ENCODE data around the gene PBXIP1. TPM values are rescaled to one million over a fixed set of nuclear protein-coding genes. Genes with fewer than 3 reads are reported as not detected.
"Not testable (repeated sequence)": the region's sequence is repeated elsewhere in the genome, so short reads cannot be mapped to it uniquely, and the experiment has no call there.

Gene PBXIP1
- total and polyA plus RNA-seq, 2 donors, result 74.0 to 206 TPM

DNA sequence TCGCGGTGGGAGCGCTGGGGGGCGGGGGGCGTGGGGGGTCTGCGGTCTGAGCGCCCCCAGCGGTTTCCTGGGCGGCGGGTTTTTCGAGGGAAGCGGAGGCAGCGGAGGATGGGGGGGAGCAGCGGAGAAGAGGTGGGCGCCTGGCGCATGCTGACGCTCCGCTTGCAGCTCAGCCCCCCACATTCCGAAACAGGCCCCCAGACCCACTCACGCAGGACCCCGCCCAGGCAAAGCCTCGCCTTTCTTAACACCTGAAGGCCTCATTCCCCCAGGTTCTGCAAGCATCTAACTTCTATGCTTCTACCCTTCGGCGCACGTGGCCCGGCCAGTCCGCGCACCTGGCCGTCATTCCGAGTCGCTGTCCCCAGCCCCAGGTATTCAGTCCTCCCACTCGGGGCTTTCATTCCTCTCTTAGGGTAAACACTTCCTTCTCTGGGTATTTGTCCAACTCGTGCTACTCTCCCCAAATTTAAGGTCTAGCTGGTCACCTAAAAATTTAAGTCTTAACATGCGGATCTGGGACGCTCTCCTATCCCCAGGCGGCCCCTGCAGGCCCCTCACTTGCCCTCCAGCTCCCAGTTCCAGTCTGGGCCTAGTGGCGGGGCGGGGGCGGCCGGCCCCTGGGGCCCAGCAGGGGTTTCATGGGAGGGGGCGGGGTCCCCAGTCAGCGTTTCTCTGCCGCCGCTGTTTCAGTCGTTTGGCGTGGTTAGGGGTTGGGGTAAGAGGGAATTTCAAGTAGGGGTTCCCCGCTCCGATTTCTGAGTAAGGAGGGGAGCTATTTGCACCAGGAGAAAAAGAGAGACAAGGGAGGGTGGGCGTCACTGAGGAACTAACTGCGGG lies 43.9 kb upstream of the PBXIP1 start:
- Histone ChIP-seq H3K36me3 (ENCODE audit: insufficient read depth) (no peaks in the 10 kb centered on the region), H3K27ac (ENCODE audit: low read depth) (peak overlapping the region; percentile 61), H3K4me3 (ENCODE audit: low read depth, low read length) (peak overlapping the region; percentile 83), H3K4me1 (ENCODE audit: insufficient read depth) (no peaks in the 10 kb centered on the region)
- WGBS, result 2% methylated on average over 50 of the region's 50 CpGs
- DNase-seq (ENCODE audit: extremely low spot score), result no peak

DNA sequence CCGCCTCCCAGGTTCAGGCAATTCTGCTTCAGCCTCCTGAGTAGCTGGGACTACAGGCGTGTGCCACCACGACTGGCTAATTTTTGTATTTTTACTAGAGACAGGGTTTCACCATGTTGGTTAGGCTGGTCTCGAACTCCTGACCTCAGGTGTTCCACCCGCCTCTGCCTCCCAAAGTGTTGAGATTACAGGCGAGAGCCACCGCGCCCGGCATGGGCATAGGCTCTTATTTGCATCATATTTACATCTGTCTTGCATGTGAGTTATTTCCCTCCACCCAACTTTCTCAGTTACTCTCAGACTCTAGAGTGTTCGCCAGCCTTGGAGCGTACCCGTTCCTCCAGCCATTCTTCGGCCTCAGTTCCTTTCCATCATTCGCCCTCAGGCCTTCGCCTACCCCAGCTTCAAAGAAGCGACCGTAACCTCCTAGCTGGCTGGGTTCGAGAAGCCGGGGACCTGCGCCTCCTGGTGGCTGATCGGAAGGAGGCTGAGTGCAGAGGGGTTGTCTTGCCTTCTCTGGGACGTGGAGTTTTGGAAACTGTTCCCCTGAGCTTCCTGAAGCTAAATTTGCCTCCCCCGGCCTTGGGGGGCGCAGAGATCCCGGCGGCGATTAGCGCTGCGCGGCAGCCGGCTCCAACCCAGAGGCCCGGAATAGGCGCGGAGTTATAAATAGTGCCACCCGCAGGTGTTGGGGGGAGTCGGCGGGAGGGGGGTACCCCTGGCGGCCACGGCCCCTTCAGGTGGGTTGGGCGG lies 43.1 kb upstream of the PBXIP1 start:
- DNase-seq (ENCODE audit: extremely low spot score), result no peak
- H3K27ac ChIP-seq (ENCODE audit: low read depth), result no peak overlapping the region
- no peaks in the 10 kb centered on the region for H3K36me3 ChIP-seq (ENCODE audit: insufficient read depth)
- no peaks in the 10 kb centered on the region for H3K4me1 ChIP-seq (ENCODE audit: insufficient read depth)
- peak overlapping the region; percentile 29 for H3K4me3 ChIP-seq (ENCODE audit: low read depth, low read length)
- WGBS, result 10% methylated on average over 40 of the region's 40 CpGs

DNA sequence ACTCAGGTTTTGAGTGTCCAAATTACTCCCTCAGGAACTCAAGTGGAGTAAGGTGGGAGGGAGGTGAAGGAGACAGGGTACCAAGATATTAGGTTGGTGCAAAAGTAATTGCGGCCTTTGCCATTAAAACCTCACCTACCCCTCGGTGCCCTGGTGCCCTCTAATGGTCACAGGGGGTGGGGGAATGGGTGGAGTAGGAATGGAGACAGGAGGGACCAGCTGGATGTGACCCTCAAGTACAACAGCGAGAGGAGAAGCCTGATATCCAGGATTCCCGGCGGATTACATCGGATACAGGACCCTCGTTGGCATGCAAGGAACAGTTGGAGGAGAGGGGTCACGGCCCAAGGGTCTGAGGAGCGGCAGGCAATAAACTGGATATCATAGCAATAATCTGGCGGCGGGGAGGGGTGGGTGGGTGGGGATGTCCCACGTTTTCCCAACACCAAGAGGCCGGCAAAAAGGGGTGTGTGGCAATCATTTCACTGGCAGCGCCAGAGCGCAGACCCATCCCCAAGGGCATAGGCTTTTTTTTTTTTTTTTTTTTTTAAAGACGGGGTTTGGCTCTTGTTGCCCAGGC lies 42.4 kb upstream of the PBXIP1 start:
- WGBS, result 71% methylated on average over 16 of the region's 16 CpGs
- no peaks in the 10 kb centered on the region for H3K36me3 ChIP-seq (ENCODE audit: insufficient read depth)
- H3K4me3 ChIP-seq (ENCODE audit: low read depth, low read length), result no peak overlapping the region
- no peak for DNase-seq (ENCODE audit: extremely low spot score)
- H3K4me1 ChIP-seq (ENCODE audit: insufficient read depth), result no peaks in the 10 kb centered on the region
- H3K27ac ChIP-seq (ENCODE audit: low read depth), result no peak overlapping the region

DNA sequence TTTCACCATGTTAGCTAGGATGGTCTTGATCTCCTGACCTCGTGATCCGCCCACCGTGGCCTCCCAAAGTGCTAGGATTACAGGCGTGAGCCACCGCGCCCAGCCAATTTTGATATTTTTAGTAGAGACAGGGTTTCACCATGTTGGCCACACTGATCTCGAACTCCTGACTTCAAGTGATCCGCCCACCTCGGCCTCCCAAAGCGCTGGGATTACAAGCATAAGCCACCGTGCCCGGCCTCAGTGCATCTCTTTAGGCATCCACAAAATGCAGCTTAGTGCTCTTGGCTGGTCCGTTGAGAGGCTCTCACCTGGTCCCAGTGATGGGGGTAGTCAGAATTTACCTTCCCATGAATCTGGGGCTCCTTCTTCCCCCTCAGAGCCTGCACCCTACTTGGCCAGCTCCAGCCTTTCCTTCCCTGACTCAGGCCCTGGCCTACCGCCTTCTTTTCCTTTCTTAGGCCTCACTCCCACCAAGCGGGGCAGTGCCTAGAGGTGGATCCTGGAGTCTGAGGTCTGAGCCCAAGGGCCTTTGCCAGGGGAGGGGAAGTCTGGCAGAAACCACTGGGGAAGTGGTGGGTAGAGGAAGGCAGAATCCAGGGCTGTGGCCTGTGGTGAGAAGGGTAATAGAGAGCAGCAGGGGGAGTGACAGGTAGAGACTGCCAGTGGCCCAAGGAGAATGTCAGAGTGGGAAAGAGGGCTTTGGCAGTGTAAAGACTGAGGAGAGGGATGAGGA lies 41.2 kb upstream of the PBXIP1 start:
- H3K4me1 ChIP-seq (ENCODE audit: insufficient read depth), result no peaks in the 10 kb centered on the region
- no peak overlapping the region for H3K4me3 ChIP-seq (ENCODE audit: low read depth, low read length)
- 82% methylated on average over 15 of the region's 15 CpGs for WGBS
- no peaks in the 10 kb centered on the region for H3K36me3 ChIP-seq (ENCODE audit: insufficient read depth)
- no peak for DNase-seq (ENCODE audit: extremely low spot score)
- no peak overlapping the region for H3K27ac ChIP-seq (ENCODE audit: low read depth)

DNA sequence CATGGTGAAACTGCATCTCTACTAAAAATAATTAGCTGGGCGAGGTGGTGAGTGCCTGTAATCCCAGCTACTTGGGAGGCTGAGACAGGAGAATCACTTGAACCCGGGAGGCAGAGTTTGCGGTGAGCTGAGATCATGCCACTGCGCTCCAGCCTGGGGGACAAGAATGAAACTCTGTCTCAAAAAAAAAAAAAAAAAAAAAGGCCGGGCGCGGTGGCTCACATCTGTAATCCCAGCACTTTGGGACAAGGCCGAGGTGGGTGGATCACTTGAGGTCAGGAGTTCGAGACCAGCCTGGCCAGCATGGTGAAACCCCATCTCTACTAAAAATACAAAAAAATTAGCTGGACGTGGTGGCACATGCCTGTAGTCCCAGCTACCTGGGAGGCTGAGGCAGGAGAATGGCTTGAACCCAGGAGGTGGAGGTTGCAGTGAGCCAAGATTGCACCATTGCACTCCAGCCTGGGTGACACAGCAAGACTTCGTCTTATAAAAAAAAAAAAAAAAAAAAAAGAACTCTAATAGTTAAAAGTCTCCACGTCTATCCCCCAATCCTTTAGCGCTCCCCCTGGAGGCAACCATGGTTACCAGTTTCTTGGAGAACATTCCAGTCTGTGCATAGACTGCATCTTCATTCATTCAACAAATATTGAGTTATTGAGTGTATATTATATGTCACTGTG lies 39.5 kb upstream of the PBXIP1 start:
- not testable (repeated sequence) for H3K27ac ChIP-seq (ENCODE audit: low read depth); H3K4me3 ChIP-seq (ENCODE audit: low read depth, low read length); DNase-seq (ENCODE audit: extremely low spot score); H3K4me1 ChIP-seq (ENCODE audit: insufficient read depth); H3K36me3 ChIP-seq (ENCODE audit: insufficient read depth)
- WGBS, result 57% methylated on average over 13 of the region's 13 CpGs

DNA sequence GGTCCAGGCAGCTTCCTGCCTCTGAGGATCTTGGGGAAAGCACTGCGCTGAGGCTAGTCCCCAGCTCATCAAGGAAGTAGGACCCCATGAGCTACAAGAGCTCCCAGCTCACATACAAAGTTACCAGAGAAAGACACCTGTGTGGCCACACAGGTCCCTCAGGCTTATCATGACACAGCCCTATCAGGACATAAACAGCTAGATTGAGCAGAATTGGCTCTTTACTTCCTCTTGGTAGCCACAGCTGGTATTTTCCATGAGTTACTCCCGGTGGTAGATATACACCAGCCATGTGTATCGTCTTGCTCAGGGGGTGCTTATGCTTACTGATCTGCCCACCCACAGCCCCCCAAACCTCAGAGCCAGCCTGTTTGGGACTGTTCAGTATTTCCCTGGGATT lies 38.7 kb upstream of the PBXIP1 start:
- H3K27ac ChIP-seq (ENCODE audit: low read depth), result no peak overlapping the region
- no peak overlapping the region for H3K4me3 ChIP-seq (ENCODE audit: low read depth, low read length)
- H3K36me3 ChIP-seq (ENCODE audit: insufficient read depth), result no peaks in the 10 kb centered on the region
- no peaks in the 10 kb centered on the region for H3K4me1 ChIP-seq (ENCODE audit: insufficient read depth)
- no peak for DNase-seq (ENCODE audit: extremely low spot score)
- WGBS, result 64% methylated on average over 3 of the region's 3 CpGs

DNA sequence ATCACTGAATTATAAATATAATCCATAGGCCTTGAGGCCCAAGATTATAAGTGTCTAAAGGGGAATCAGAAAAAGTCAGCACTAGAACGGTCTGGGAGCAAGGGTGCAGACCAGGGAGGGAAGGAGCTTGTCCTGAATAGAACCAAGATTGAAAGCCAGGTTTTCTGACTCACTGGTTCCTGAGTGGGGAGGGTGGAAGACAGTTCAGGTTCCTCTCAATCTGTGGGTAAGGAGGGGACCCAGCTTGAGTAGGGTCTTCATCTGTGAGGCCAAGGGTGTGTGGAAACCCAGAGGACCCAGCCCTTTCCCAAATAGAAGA lies 38.3 kb upstream of the PBXIP1 start:
- H3K4me1 ChIP-seq (ENCODE audit: insufficient read depth), result no peaks in the 10 kb centered on the region
- 73% methylated on average over 1 of the region's 1 CpG for WGBS
- H3K36me3 ChIP-seq (ENCODE audit: insufficient read depth), result no peaks in the 10 kb centered on the region
- DNase-seq (ENCODE audit: extremely low spot score), result no peak
- no peak overlapping the region for H3K4me3 ChIP-seq (ENCODE audit: low read depth, low read length)
- no peak overlapping the region for H3K27ac ChIP-seq (ENCODE audit: low read depth)

DNA sequence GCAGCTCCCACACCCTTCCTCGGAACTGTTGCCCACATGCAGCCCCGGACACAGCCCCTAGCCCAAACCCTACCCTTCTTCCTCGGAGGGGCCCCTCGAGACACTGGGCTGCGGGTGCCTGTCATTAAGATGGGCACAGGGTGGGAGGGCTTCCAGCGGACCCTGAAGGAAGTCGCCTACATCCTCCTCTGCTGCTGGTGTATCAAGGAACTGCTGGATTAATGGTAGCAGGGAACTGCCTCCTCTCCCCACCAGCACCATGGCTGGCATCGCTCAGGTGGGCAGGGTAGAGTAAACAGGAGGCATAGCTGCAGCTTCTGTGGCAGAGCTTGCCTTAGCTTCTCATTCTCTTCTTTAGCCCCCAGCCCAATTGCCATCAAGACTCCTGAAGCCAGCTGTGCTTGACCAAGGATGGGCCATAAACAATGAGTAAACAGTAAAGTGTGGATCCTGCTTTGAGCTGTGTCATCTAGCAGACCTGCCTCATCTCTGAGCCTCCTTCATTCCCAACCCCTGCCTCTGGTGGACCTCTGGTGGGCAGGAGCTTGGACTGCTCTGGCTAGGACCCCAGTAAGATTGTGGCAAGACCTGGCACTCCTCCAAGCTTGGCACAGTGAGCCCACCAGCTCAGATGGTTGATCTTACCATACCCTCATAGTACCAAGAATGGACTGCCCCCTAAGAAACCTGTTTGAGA lies 37.8 kb upstream of the PBXIP1 start, which contains the start of gene LENEP:
Gene LENEP (plus strand): TSS at position 15 of the 697 bp plus-strand sequence. CDS start 22 bp downstream, at position 37.
- 75% methylated on average over 8 of the region's 8 CpGs for WGBS

DNA sequence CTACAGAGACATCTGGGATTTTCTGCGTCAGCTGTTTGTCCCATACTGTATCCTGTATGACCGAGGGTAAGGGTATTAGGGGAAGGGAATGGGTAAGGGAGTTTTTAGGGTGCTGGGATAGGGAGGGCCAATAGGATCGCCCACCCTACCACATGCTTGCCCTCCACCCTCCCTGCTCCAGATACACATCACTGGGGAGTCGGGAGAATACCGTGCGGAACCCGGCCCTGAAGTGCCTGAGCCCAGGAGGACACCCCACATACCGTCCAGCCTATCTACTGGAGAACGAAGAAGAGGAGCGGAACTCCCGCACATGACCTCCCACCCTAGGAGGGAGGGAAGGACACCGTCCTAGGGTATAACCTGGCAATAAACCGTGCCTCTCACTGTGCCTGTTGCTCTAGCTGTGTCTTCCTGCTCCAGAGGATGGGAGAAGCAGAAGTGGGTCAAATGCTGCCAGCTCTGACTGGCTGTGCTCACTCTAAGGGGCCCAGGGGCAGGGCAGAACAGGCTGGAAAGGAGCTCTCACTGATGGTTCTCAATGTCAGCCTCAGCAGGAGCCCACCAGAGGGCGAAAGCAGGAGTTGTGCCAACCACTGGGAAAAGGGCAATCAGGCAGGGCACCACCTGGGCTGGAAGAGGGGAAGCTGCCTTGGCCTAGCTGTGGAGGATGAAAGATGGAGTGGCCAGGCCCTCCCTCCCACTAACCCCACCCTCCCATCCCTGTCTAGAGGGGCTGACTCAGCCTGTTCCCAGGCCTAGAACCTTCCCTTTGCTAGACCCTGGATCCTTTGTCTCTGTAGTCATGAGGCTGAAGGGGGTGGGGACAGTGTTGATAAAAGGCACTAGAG lies 37.0 kb upstream of the PBXIP1 start:
- 80% methylated on average over 14 of the region's 14 CpGs for WGBS
- no peaks in the 10 kb centered on the region for H3K36me3 ChIP-seq (ENCODE audit: insufficient read depth)
- DNase-seq (ENCODE audit: extremely low spot score), result no peak
- no peak overlapping the region for H3K4me3 ChIP-seq (ENCODE audit: low read depth, low read length)
- H3K27ac ChIP-seq (ENCODE audit: low read depth), result no peak overlapping the region
- no peaks in the 10 kb centered on the region for H3K4me1 ChIP-seq (ENCODE audit: insufficient read depth)

More for the DNA sequence above, 37.8 kb upstream of the PBXIP1 start, which contains the start of gene LENEP:
- DNase-seq (ENCODE audit: extremely low spot score), result no peak
- Histone ChIP-seq H3K27ac (ENCODE audit: low read depth) (no peak within 1 kb of the TSS), H3K4me3 (ENCODE audit: low read depth, low read length) (no peak within 1 kb of the TSS), H3K4me1 (ENCODE audit: insufficient read depth) (no peaks in the 10 kb centered on the region), H3K36me3 (ENCODE audit: insufficient read depth) (no peaks in the 10 kb centered on the region)

DNA sequence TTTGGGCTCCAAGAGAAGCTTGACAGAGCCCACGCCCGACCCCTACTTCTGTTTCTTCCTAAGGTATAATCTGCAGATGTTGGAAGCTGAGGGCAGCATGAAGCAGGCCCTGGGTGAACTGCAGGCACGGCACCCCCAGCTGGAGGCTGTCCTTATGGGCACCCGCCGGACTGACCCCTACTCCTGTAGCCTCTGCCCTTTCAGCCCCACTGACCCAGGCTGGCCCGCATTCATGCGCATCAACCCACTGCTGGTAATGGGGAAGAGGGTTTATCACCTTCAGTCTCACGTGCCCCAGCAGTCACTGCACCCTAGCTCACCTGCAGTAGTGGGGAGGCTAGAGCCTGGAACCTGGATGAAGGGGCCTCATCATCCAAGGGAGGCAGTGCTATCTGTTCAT lies 34.4 kb upstream of the PBXIP1 start:
- Histone ChIP-seq H3K27ac (ENCODE audit: low read depth) (no peak overlapping the region), H3K4me1 (ENCODE audit: insufficient read depth) (no peaks in the 10 kb centered on the region), H3K36me3 (ENCODE audit: insufficient read depth) (no peaks in the 10 kb centered on the region), H3K4me3 (ENCODE audit: low read depth, low read length) (no peak overlapping the region)
- 92% methylated on average over 8 of the region's 8 CpGs for WGBS
- DNase-seq (ENCODE audit: extremely low spot score), result no peak

DNA sequence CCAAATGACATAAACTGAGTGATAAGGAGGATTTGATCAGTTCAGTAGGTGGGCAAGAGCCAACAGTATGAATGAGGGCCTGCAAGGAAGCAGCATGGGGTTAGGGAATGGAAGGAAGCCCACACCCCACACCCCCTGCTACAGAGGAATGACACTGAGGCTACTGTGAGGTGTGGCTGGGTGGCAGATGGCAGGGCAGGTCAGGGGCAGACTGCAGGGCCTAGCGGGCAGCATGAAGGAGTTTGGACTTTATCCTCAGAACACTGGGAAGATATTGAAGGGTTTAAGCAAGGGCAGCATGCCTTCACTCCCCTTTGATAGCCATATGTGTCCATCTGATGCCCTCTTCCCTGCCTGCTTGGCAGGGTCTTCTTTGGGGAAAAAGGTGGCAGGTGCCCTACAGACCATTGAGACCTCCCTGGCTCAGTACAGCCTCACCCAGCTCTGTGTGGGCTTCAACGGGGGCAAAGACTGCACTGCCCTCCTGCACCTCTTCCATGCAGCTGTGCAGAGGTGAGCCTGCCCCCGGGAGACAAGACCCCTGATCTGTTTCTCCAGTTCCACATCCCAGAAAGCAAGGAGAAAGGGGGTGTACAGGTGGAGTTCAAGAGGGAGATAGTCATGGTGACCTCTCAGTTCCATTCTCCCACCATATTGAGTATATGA lies 33.4 kb upstream of the PBXIP1 start:
- H3K4me1 ChIP-seq (ENCODE audit: insufficient read depth), result no peaks in the 10 kb centered on the region
- no peak overlapping the region for H3K4me3 ChIP-seq (ENCODE audit: low read depth, low read length)
- no peak overlapping the region for H3K27ac ChIP-seq (ENCODE audit: low read depth)
- H3K36me3 ChIP-seq (ENCODE audit: insufficient read depth), result no peaks in the 10 kb centered on the region
- DNase-seq (ENCODE audit: extremely low spot score), result no peak
- WGBS, result 85% methylated on average over 3 of the region's 3 CpGs

Data from urinary bladder (tissue), 4 donors.